KOPT-K1 (cell line): Measurements from ENCODE around the gene CGREF1.
"Not testable (repeated sequence)": the region's sequence is repeated elsewhere in the genome, so short reads cannot be mapped to it uniquely, and the experiment has no call there.

Source experiments
- H3K27ac ChIP-seq: fragments of 200-600 bp; sonication (generic); 2 replicates; pipeline ENCODE4 v1.5.1; 2016; ENCODE audit warnings: antibody characterized with exemption, mild to moderate bottlenecking, low read depth, low read length; ENCODE audit not compliant: poor library complexity, severe bottlenecking
- H3K36me3 ChIP-seq: fragments of 200-600 bp; sonication (generic); 2 replicates; pipeline ENCODE4 v1.5.1; 2017; ENCODE audit warnings: antibody characterized with exemption, mild to moderate bottlenecking, low read length, moderate library complexity; ENCODE audit not compliant: insufficient read depth
- H3K9me3 ChIP-seq: fragments of 200-600 bp; sonication (generic); 2 replicates; pipeline ENCODE4 v1.5.1; 2017; ENCODE audit warnings: antibody characterized with exemption, low read length, mild to moderate bottlenecking; ENCODE audit not compliant: insufficient read depth, poor library complexity, severe bottlenecking

The CGREF1 gene

DNA sequence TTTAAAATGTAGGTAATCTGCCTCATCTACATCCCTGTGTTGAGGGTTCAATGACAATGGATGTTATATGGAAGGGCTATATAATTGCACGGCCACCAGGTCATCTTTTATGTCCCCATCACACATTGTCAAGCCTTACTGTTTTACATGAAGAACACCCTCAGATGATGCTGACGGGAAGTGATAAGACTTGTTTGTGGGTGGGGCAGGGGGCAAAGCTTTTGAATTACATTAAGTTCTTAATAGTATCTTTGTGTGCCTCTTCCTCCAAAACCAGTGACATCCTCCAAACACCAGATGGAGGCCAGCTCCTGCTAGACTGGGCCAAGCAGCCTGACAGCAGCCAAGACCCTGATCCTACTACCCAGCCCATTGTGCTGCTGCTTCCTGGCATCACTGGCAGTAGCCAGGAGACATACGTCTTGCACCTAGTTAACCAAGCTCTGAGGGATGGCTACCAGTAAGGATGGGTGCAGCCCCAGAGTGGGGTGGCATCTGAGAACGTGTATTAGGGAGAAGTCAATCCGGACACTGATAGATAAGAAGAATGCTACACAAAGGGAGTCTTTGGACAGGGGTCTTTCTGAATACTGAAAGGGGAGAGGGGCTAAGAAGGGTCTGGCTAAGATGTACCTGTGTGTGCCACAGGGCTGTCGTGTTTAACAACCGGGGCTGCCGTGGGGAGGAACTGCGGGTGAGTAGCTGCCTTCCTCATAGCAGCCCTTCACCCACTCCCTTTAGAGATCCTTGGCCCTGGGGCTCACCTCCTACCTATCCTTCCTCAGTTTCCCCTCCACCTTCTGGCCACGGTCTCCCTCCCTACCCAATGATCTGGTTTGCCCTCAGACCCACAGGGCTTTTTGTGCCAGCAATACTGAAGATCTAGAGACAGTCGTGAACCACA, 10.0 kb upstream of the CGREF1 start:
- H3K36me3 ChIP-seq, result peaks cover 43% of the 10 kb centered on the region
- no peaks in the 10 kb centered on the region for H3K9me3 ChIP-seq
- H3K27ac ChIP-seq, result no peak overlapping the region

DNA sequence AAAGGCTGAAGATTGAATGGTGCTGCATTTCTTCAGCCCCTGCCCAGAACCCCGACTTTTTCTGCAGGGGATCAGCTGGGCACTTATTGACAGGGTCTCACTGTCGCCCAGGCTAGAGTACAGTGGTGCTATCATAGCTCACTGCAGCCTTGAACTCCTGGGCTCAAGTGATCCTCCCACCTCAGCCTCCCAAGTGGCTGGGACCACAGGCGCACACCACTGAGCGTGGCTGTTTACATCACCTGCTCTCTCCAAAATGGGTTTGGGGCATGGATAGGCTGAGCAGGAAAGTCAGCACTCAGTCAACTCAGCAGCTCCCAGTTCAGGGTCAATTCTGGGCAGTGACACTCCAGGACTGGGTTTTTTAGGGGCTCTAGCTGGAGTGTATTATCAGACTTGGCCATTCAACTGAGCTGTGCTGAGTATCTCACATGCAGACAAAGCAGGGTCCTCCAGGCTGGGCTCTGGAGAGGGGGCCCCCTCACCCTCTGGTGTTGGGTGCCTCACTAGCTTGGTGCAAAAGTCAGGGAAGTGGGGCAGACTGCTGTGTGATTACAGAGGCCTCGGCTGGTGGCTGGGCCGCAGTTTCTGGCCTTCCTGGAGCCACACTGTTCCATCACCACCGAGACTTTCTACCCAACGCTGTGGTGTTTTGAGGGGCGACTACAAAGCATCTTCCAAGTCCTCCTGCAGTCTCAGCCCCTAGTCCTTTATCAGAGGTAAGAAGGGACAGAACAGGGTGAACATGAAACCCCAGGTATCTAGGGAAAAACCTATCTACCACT, 9.1 kb upstream of the CGREF1 start:
- Histone ChIP-seq H3K27ac (no peak overlapping the region), H3K36me3 (peaks cover 42% of the 10 kb centered on the region), H3K9me3 (no peaks in the 10 kb centered on the region)

DNA sequence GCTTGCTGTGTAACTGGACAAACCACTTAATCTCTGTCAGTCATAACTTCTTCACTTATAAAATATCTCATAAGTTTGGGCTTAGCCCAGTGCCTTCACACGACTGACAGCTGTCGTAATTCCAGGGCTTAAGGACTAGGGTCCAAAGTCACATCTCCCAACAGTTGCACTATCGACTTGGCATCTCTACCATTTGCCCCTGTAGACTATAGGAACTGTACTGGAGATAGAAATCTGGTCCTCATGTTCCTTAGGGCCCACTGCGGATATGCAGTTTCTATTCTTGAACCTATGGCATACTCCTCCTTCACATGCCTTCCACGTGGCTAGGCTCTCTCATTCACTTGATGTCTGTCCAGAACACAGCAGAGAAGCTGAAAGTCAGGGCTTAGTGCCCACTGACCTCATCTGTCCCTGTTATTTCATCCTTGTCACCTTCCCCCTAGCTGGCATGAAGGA, 7.4 kb upstream of the CGREF1 start:
- Histone ChIP-seq H3K36me3 (peaks cover 24% of the 10 kb centered on the region), H3K27ac (no peak overlapping the region), H3K9me3 (no peaks in the 10 kb centered on the region)

DNA sequence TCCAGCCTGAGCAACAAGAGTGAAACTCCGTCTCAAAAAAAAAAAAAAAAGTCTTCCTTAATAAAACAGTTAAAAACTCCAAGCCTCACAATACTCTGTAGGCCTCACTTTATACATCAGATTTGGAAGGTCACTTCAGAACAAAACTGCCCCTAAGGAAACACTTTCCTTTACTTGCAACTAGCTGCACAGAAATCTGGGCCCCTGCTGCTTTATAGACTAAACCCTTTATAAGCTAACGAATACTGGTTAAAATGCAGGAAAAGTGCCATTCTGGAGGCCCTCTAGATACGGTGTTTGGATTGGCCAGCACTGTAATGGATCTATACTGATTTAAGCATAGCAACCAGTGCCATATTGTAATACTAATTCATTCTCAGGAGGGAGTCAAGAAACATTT, 6.2 kb upstream of the CGREF1 start:
- H3K36me3 ChIP-seq, result peaks cover 12% of the 10 kb centered on the region; the same call in 1 of the 2 replicates
- no peaks in the 10 kb centered on the region for H3K9me3 ChIP-seq

DNA sequence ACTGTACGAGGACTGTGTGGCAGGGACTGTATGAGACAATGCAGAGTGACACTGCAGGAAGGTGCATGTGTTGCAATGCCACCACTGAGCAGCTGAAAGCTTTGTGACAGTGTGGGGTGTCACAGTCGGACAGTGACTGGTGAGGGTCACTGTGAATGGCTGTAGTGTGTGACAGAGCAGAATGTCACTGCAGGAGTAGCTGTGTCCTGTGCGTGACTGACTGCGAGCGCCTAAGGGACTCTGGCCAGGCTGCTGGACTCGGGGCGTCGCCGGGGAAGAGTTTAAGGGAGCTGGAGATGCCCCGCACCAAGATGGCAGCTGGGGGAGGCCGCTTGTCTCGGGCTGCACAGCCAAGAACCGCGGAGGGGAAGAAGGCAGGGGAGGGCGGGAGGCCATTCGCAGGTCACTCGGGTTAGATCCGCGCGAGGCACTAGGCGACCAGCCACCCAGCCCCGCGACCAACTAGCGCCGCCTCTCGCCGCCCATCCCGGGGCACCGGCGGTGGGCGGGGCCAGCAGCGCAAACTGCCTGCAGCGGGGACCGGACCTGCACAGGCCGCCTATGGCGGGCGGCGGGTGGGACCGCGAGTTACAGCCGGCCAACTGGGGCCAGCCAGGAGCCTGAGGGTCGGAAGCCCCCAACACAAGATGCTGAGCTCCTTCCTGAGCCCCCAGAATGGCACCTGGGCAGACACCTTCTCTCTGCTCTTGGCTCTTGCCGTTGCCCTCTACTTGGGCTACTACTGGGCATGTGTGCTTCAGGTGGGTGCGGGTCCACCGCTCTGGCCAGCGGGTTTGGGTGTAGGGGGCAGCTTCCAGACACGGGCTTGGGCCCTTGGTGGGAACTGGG, 4.6 kb upstream of the CGREF1 start, which contains the start of gene ABHD1:
TSS of gene ABHD1 (plus strand) at position 514 of the 849 bp plus-strand sequence. CDS start at position 648, 134 bp downstream.
- Histone ChIP-seq H3K36me3 (no peaks in the 10 kb centered on the region), H3K9me3 (no peaks in the 10 kb centered on the region), H3K27ac (no peak within 1 kb of the TSS)

More for the DNA sequence above, 6.2 kb upstream of the CGREF1 start:
- H3K27ac ChIP-seq, result no peak overlapping the region

DNA sequence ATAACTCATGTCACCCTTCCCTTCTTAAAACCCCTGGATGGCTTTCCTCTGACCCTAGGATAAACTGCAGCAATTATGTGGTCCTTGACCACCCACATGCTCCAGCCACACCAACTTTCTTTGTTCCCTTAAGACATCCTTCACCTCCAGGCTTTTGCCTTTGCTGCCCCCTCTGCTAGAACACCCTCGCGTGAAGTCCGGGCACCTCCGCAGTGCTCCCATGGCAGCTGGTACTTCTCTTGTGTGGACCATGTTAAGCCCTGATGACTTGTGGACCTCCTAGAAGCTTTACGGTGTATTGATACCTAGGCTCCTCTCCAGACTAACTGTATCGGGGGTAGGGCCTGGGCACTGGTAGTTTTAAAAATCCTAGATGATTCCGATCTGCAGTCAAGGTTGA, 3.9 kb upstream of the CGREF1 start:
- H3K9me3 ChIP-seq, result no peaks in the 10 kb centered on the region
- H3K27ac ChIP-seq, result no peak overlapping the region
- H3K36me3 ChIP-seq, result no peaks in the 10 kb centered on the region

DNA sequence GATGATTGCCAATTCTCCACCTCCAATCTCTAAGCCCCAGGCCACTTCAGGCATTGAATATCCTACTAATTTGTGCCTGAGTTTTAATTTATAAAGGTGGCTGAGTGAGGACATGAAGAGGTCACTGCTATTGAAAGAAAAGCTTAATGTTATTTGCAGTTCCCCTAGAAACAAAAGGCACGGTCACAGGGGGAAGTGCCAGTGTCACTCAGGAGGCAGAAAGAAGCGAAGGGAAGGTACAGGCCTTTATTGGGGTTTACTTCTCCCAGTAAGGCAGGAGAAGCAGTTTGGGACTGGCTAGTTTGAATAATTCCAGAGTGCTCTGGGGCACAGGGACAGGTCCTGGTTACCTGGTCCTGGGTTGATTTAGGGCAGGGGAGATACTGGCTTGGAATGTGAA, 3.0 kb upstream of the CGREF1 start:
- no peaks in the 10 kb centered on the region for H3K36me3 ChIP-seq
- H3K9me3 ChIP-seq, result no peaks in the 10 kb centered on the region
- no peak overlapping the region for H3K27ac ChIP-seq

DNA sequence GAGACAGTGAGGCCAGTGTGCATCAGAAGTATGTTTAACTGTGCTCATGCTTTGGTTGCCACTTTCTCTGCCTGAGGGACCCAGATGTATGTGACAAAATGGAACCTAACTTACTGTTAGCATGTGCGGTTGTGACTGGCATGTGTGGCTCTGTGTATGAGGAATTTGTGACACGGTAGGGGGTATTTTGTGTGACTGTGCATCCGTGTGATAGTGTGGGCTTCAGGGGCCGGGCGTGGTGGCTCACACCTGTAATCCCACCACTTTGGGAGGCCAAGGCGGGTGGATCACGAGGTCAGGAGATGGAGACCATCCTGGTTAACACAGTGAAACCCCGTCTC, 372 bp upstream of the CGREF1 start:
- H3K27ac ChIP-seq, H3K36me3 ChIP-seq, H3K9me3 ChIP-seq: not testable (repeated sequence)

DNA sequence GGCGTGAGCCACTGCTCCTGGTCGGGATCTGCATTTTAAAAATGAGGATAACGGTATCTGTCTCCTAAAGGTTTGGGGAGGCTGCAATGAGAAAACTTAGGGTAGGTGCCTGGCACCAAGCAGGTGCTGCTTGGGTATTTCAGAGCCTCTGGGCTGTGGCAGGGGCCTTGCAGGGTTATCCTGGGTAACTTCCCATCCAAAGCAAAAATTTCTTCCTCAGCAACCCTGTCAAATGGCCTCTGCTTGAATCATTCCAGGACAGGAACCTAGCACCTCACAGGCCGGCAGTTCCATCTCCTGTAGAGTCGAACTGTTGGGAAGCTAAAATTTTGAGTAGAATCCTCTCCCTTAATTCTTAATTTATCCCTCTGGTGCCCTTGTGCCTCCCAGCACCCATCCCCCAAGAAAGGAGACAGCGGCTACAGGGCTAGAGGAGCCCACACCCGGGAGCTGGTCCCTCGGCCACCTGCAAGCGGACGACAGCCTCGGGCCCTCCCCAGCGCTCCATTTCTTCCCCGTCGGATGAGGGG, 868 bp downstream of the CGREF1 start:
- Histone ChIP-seq H3K27ac (no peak overlapping the region), H3K9me3 (no peaks in the 10 kb centered on the region), H3K36me3 (no peaks in the 10 kb centered on the region)

DNA sequence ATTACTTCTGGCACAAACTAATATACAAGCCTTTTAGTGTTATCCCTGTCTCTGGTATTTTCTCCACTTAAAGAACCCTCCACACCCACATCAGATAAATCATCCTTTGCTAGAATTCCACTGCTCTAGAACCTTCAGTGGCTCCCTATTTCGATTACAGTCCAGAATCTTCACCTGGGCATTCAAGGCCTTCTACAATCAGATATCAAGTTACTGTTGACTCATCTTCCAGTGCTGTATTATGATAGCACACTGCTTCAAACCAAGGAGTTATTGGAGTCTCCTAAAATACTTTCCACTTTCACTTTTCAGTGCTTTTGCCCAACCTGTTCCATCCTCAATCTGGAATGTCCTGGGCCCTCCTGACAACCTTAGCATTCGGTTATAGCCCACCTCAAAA, 3.4 kb downstream of the CGREF1 start:
- H3K27ac ChIP-seq, result no peak overlapping the region
- H3K36me3 ChIP-seq, result no peaks in the 10 kb centered on the region
- no peaks in the 10 kb centered on the region for H3K9me3 ChIP-seq

DNA sequence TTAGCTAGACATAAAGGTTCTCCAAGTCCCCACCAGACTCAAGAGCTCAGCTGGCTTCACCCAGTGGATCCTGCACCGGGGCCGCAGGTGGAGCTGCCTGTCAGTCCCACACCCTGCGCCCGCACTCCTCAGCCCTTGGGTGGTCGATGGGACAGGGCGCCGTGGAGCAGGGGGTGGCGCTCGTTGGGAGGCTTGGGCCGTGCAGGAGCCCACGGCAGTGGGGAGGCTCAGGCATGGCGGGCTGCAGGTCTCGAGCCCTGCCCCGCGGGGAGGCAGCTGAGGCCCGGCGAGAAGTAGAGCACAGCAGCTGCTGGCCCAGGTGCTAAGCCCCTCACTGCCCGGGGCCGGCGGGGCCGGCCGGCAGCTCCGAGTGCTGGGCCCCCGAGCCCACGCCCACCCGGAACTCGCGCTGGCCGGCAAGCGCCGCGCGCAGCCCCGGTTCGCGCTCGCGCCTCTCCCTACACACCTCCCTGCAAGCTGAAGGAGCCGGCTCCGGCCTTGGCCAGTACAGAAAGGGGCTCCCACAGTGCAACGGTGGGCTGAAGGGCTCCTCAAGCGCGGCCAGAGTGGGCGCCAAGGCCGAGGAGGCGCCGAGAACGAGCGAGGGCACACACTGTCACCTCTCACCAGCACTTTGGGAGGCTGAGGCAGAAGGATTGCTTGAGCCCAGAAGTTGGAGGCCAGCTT, 7.4 kb downstream of the CGREF1 start:
- H3K27ac ChIP-seq, H3K36me3 ChIP-seq, H3K9me3 ChIP-seq: not testable (repeated sequence)

DNA sequence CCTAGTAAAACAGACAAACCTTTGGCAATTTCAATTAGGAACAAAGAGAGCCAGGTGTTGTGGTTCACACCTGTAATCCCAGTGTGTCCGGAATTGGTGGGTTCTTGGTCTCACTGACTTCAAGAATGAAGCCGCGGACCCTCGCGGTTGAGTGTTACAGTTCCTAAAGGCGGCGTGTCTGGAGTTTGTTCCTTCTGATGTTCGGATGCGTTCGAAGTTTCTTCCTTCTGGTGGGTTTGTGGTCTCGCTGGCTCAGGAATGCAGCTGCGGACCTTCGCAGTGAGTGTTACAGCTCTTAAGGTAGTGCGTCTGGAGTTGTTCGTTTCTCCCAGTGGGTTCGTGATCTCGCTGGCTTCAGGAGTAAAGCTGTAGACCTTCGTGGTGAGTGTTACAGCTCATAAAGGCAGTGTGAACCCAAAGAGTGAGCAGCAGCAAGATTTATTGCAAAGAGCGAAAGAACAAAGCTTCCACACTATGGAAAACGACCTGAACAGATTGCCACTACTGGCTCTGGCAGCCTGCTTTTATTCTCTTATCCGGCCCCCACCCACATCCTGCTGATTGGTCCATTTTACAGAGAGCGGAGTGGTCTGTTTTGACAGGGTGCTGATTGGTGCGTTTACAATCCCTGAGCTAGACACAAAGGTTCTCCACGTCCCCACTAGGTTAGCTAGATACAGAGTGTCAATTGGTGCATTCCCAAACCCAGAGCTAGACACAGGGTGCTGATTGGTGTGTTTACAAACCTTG, 8.2 kb downstream of the CGREF1 start:
- H3K27ac ChIP-seq, H3K36me3 ChIP-seq, H3K9me3 ChIP-seq: not testable (repeated sequence)

DNA sequence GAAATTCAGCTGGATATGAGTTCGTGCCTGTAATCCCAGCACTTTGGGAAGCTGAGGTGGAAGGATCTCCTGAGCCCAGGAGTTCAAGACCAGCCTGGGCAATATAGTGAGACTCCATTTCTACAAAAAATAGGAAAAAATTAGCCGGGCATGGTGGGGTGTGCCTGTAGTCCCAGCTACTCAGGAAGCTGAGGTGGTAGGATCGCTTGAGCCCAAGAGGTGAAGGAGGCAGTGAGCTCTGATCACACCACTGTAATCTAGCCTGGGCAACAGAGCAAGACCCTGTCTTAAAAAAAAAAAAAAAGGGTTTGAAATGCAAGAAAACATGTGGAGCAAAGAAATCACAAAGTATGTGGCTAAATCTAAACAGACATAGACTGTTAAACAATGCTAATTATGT, 9.8 kb downstream of the CGREF1 start:
- Histone ChIP-seq H3K9me3 (no peaks in the 10 kb centered on the region), H3K36me3 (no peaks in the 10 kb centered on the region), H3K27ac (no peak overlapping the region)

DNA sequence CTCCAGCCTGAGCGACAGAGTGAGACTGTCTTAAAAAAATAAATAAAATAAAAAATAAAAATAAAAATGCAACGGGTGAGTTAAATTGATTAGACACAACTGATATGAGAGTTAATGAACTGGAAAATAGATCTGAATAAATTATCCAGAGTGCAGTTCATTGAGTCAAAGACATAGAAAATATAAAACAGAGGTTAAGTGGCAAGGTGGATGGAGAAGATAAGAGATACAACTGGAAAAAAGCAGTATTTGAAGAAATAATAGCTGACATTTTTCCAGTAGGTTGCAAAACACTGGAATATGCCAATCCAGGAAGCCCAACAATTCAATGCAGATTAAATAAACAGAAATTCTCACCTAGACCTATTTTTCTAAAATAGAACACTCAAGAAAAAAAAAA, 10.7 kb downstream of the CGREF1 start:
- Histone ChIP-seq H3K9me3 (no peaks in the 10 kb centered on the region), H3K27ac (no peak overlapping the region), H3K36me3 (no peaks in the 10 kb centered on the region)
